SK-N-SH treated with all-trans-retinoic acid at 6 μM for 48 hours (cell line): ENCODE data around the gene SPRYD7.

Experiments used
- ATAC-seq: fragments of 200-7000 bp; cut with Tn5 transposase; 3 replicates; pipeline ENCODE4 v1.9.1; 2020; ENCODE audit warnings: mild to moderate bottlenecking, moderate library complexity
- ARNTL ChIP-seq: fragments of 450-650 bp; formaldehyde crosslinking; IDR thresholded peaks from 2 replicates; pipeline ENCODE4 v1.5.0; 2020; ENCODE audit warnings: low read depth, mild to moderate bottlenecking, moderate library complexity, borderline replicate concordance
- BACH2 ChIP-seq: fragments of 250-450 bp; sonication (Bioruptor Pico); IDR thresholded peaks from 2 replicates; pipeline ENCODE4 v1.9.0; 2021; ENCODE audit warnings: mild to moderate bottlenecking, borderline replicate concordance
- CSDC2 ChIP-seq: fragments of 250-450 bp; sonication (Bioruptor Pico); IDR thresholded peaks from 2 replicates; pipeline ENCODE4 v1.5.0; 2020; ENCODE audit warnings: mild to moderate bottlenecking, moderate library complexity
- ESRRG ChIP-seq: fragments of 250-450 bp; sonication (Bioruptor Pico); IDR thresholded peaks from 2 replicates; pipeline ENCODE4 v1.6.1; 2021; ENCODE audit warnings: mild to moderate bottlenecking
- GLIS3 ChIP-seq: fragments of 250-450 bp; sonication (Bioruptor Pico); IDR thresholded peaks from 2 replicates; pipeline ENCODE4 v1.5.0; 2020; ENCODE audit warnings: mild to moderate bottlenecking, moderate library complexity
- ISL1 ChIP-seq: fragments of 250-450 bp; sonication (Bioruptor Pico); IDR thresholded peaks from 2 replicates; pipeline ENCODE4 v2.1.2; 2022; ENCODE audit warnings: mild to moderate bottlenecking, moderate library complexity
- OSR1 ChIP-seq: fragments of 250-450 bp; sonication (Bioruptor Pico); IDR thresholded peaks from 2 replicates; pipeline ENCODE4 v1.8.0; 2022; ENCODE audit warnings: moderate library complexity, mild to moderate bottlenecking, inconsistent platforms
- PATZ1 ChIP-seq: fragments of 250-450 bp; sonication (Bioruptor Pico); IDR thresholded peaks from 2 replicates; pipeline ENCODE4 v1.8.0; 2020; ENCODE audit warnings: mild to moderate bottlenecking, moderate library complexity, borderline replicate concordance
- PPARA ChIP-seq: fragments of 250-450 bp; sonication (Bioruptor Pico); IDR thresholded peaks from 2 replicates; pipeline ENCODE4 v1.5.0; 2020; ENCODE audit warnings: mild to moderate bottlenecking, borderline replicate concordance
- RARB ChIP-seq: fragments of 250-450 bp; sonication (Bioruptor Pico); IDR thresholded peaks from 2 replicates; pipeline ENCODE4 v1.8.0; 2021; ENCODE audit warnings: mild to moderate bottlenecking, moderate library complexity
- SNAI2 ChIP-seq: fragments of 250-450 bp; sonication (Bioruptor Pico); IDR thresholded peaks from 2 replicates; pipeline ENCODE4 v1.5.0; 2020; ENCODE audit warnings: mild to moderate bottlenecking, moderate library complexity
- TCF4 ChIP-seq: fragments of 250-450 bp; sonication (Bioruptor Pico); IDR thresholded peaks from 2 replicates; pipeline ENCODE4 v1.8.0; 2021; ENCODE audit warnings: mild to moderate bottlenecking, moderate library complexity, borderline replicate concordance
- TOX ChIP-seq: fragments of 250-450 bp; sonication (Bioruptor Pico); IDR thresholded peaks from 2 replicates; pipeline ENCODE4 v1.8.0; 2021; ENCODE audit warnings: mild to moderate bottlenecking, moderate library complexity, borderline replicate concordance
- TSHZ2 ChIP-seq: fragments of 250-450 bp; sonication (Bioruptor Pico); IDR thresholded peaks from 2 replicates; pipeline ENCODE4 v1.5.0; 2020; ENCODE audit warnings: mild to moderate bottlenecking, moderate library complexity
- ZC3H10 ChIP-seq: fragments of 250-450 bp; sonication (Bioruptor Pico); IDR thresholded peaks from 2 replicates; pipeline ENCODE4 v1.5.1; 2021; ENCODE audit warnings: mild to moderate bottlenecking, moderate library complexity
- ZFP30 ChIP-seq: fragments of 450-650 bp; formaldehyde crosslinking; IDR thresholded peaks from 2 replicates; pipeline ENCODE4 v1.5.0; 2022; ENCODE audit warnings: mild to moderate bottlenecking, moderate library complexity
- ZNF565 ChIP-seq: fragments of 450-650 bp; formaldehyde crosslinking; conservative IDR thresholded peaks from 2 replicates; pipeline ENCODE4 v1.5.0; 2020; ENCODE audit warnings: low read depth, mild to moderate bottlenecking, moderate library complexity
- ZNF70 ChIP-seq: fragments of 450-650 bp; formaldehyde crosslinking; IDR thresholded peaks from 2 replicates; pipeline ENCODE4 v1.5.0; 2020; ENCODE audit warnings: mild to moderate bottlenecking, moderate library complexity
- ZNF8 ChIP-seq: fragments of 450-650 bp; formaldehyde crosslinking; IDR thresholded peaks from 2 replicates; pipeline ENCODE4 v1.5.0; 2020; ENCODE audit warnings: mild to moderate bottlenecking, moderate library complexity
- TF ChIP-seq, protein P1 (sequence below): fragments of 250-450 bp; sonication (Bioruptor Pico); IDR thresholded peaks from 2 replicates; pipeline ENCODE4 v1.5.1; 2021; ENCODE audit warnings: mild to moderate bottlenecking, moderate library complexity
- TF ChIP-seq, protein P2 (sequence below): fragments of 250-450 bp; sonication (Bioruptor Pico); IDR thresholded peaks from 2 replicates; pipeline ENCODE4 v1.8.0; 2021; ENCODE audit warnings: low read depth, mild to moderate bottlenecking, moderate library complexity, borderline replicate concordance
- TF ChIP-seq, protein P3 (sequence below): fragments of 250-450 bp; sonication (Bioruptor Pico); IDR thresholded peaks from 2 replicates; pipeline ENCODE4 v1.5.1; 2020; ENCODE audit warnings: low read depth, mild to moderate bottlenecking, moderate library complexity

SPRYD7 gene

GRCh38 chr13:49935171-49936074 lies 717 bp downstream of the SPRYD7 start:
- no peak for TF ChIP-seq ISL1 (CRISPR knock-in tag)
- TF ChIP-seq TCF4 (CRISPR knock-in tag): no peak
- no peak for TF ChIP-seq ZNF70 (CRISPR knock-in tag)
- TF ChIP-seq ZC3H10 (CRISPR knock-in tag): no peak
- TF ChIP-seq CSDC2 (CRISPR knock-in tag): no peak
- TF ChIP-seq GLIS3: no peak
- TF ChIP-seq, protein P1, sequence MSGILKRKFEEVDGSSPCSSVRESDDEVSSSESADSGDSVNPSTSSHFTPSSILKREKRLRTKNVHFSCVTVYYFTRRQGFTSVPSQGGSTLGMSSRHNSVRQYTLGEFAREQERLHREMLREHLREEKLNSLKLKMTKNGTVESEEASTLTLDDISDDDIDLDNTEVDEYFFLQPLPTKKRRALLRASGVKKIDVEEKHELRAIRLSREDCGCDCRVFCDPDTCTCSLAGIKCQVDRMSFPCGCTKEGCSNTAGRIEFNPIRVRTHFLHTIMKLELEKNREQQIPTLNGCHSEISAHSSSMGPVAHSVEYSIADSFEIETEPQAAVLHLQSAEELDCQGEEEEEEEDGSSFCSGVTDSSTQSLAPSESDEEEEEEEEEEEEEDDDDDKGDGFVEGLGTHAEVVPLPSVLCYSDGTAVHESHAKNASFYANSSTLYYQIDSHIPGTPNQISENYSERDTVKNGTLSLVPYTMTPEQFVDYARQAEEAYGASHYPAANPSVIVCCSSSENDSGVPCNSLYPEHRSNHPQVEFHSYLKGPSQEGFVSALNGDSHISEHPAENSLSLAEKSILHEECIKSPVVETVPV (CRISPR knock-in tag): no peak
- TF ChIP-seq ZFP30 (CRISPR knock-in tag): no peak
- TF ChIP-seq PATZ1 (CRISPR knock-in tag): no peak
- TF ChIP-seq BACH2 (CRISPR knock-in tag): no peak
- TF ChIP-seq, protein P2, sequence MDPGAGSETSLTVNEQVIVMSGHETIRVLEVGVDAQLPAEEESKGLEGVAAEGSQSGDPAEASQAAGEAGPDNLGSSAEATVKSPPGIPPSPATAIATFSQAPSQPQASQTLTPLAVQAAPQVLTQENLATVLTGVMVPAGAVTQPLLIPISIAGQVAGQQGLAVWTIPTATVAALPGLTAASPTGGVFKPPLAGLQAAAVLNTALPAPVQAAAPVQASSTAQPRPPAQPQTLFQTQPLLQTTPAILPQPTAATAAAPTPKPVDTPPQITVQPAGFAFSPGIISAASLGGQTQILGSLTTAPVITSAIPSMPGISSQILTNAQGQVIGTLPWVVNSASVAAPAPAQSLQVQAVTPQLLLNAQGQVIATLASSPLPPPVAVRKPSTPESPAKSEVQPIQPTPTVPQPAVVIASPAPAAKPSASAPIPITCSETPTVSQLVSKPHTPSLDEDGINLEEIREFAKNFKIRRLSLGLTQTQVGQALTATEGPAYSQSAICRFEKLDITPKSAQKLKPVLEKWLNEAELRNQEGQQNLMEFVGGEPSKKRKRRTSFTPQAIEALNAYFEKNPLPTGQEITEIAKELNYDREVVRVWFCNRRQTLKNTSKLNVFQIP: no peak
- TF ChIP-seq TOX (CRISPR knock-in tag): no peak
- TF ChIP-seq PPARA (CRISPR knock-in tag): no peak
- no peak for TF ChIP-seq TSHZ2
- no peak for TF ChIP-seq OSR1
- TF ChIP-seq SNAI2 (CRISPR knock-in tag): no peak
- no peak for TF ChIP-seq ZNF8 (CRISPR knock-in tag)
- no peak for TF ChIP-seq RARB (CRISPR knock-in tag)
- peak; percentile 74 for ATAC-seq

DNA sequence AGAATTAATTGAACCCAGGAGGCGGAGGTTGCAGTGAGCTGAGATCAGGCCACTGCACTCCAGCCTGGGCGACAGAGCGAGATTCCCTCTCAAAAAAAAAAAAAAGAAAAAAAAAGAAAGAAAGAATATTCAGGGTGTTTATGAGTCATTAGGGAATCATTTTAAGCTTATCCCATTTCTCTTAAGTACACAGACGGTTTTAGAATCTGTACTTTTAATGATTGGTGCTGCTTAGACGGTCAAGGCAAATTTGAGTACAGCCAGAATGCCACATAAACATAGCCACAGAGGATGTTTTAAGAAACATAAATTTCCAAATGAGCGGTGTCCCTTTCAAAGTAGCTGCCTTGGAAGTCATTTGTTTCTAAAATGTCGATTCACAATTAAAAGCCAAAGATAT lies 2.6 kb downstream of the SPRYD7 start:
- no peak for ATAC-seq
- TF ChIP-seq PATZ1 (CRISPR knock-in tag): no peak
- no peak for TF ChIP-seq ESRRG (CRISPR knock-in tag)
- TF ChIP-seq ZNF8 (CRISPR knock-in tag): no peak
- no peak for TF ChIP-seq ZFP30 (CRISPR knock-in tag)
- TF ChIP-seq CSDC2 (CRISPR knock-in tag): no peak
- TF ChIP-seq ZNF565: no peak
- TF ChIP-seq, protein P1 (CRISPR knock-in tag): no peak
- no peak for TF ChIP-seq OSR1
- TF ChIP-seq PPARA (CRISPR knock-in tag): no peak
- TF ChIP-seq, protein P3, sequence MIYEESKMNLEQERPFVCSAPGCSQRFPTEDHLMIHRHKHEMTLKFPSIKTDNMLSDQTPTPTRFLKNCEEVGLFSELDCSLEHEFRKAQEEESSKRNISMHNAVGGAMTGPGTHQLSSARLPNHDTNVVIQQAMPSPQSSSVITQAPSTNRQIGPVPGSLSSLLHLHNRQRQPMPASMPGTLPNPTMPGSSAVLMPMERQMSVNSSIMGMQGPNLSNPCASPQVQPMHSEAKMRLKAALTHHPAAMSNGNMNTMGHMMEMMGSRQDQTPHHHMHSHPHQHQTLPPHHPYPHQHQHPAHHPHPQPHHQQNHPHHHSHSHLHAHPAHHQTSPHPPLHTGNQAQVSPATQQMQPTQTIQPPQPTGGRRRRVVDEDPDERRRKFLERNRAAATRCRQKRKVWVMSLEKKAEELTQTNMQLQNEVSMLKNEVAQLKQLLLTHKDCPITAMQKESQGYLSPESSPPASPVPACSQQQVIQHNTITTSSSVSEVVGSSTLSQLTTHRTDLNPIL (CRISPR knock-in tag): no peak
- TF ChIP-seq RARB (CRISPR knock-in tag): no peak
- no peak for TF ChIP-seq TCF4 (CRISPR knock-in tag)
- no peak for TF ChIP-seq ARNTL
- TF ChIP-seq TOX (CRISPR knock-in tag): no peak
- TF ChIP-seq ZC3H10 (CRISPR knock-in tag): no peak
- TF ChIP-seq TSHZ2: no peak
